HL-60 (cell line): ENCODE data around the gene GMDS.

Source experiments
- CTCF ChIP-seq: IDR thresholded peaks from one replicate; pipeline ENCODE4 v1.5.1; 2011; ENCODE audit warnings: low read length, control low read depth, inconsistent platforms; ENCODE audit not compliant: insufficient read depth
- POLR2AphosphoS5 ChIP-seq: IDR thresholded peaks from 2 replicates; pipeline ENCODE4 v1.6.1; 2012; ENCODE audit warnings: low read depth
- REST ChIP-seq: IDR thresholded peaks from 2 replicates; pipeline ENCODE4 v1.6.1; 2012; ENCODE audit warnings: low read depth; ENCODE audit not compliant: insufficient replicate concordance

GRCh38 chr6:1952740-1953360 is 292.6 kb downstream of the GMDS start:
- TF ChIP-seq CTCF (no peak), REST (no peak), POLR2AphosphoS5 (no peak)
